Keratinocyte (primary cell): ENCODE results near the gene MTMR3. TPM values are rescaled to one million over a fixed set of nuclear protein-coding genes. Genes with fewer than 3 reads are reported as not detected.

ENCODE experiments used
- DNase-seq: peaks from one replicate; pipeline ENCODE4 v3.0.0-alpha.2; 2011; ENCODE audit warnings: low read depth, missing footprints, low spot score
- FAIRE-seq: peaks from 2 replicates; lab custom pipeline; 2011; peaks lifted over from hg19 to GRCh38; lab: Jason Lieb, UNC
- H2AFZ ChIP-seq: 2 replicates; pipeline ENCODE4 v1.6.0; 2012; ENCODE audit warnings: low read length, control low read depth, inconsistent platforms; ENCODE audit not compliant: control insufficient read depth
- H3K27ac ChIP-seq: 2 replicates; pipeline ENCODE4 v1.5.1; 2011; ENCODE audit warnings: low read length; ENCODE audit not compliant: control insufficient read depth, insufficient read depth
- H3K27me3 ChIP-seq: 3 replicates; pipeline ENCODE4 v1.6.0; 2011; ENCODE audit warnings: low read length; ENCODE audit not compliant: control insufficient read depth, insufficient read depth; ENCODE audit errors: extremely low read depth
- H3K36me3 ChIP-seq, 2 experiments: 2 replicates in 1 of 2; 3 replicates in 1 of 2; pipeline ENCODE4 v1.5.1; 2011; ENCODE audit warnings: low read length in 2 of 2, mild to moderate bottlenecking in 1 of 2; ENCODE audit not compliant: control insufficient read depth in 2 of 2, insufficient read depth in 2 of 2; ENCODE audit errors: extremely low read depth in 1 of 2
- H3K4me1 ChIP-seq: 3 replicates; pipeline ENCODE4 v1.5.1; 2011; ENCODE audit warnings: low read length; ENCODE audit not compliant: control insufficient read depth, insufficient read depth; ENCODE audit errors: extremely low read depth
- H3K4me2 ChIP-seq: 3 replicates; pipeline ENCODE4 v1.6.0; 2011; ENCODE audit warnings: low read depth, low read length; ENCODE audit not compliant: control insufficient read depth, insufficient read depth; ENCODE audit errors: extremely low read depth
- H3K4me3 ChIP-seq, 3 experiments: fragments of 200-600 bp in 1 of 3; sonication (generic) in 1 of 3; 2 replicates in 2 of 3; 3 replicates in 1 of 3; pipeline ENCODE4 v1.5.1; 2011 to 2016; ENCODE audit warnings: low read length in 3 of 3, mild to moderate bottlenecking in 3 of 3, control low read depth in 2 of 3, inconsistent platforms in 1 of 3, low read depth in 1 of 3, mixed read lengths in 1 of 3, mixed run types in 1 of 3, moderate library complexity in 1 of 3; ENCODE audit not compliant: control insufficient read depth in 2 of 3, insufficient read depth in 2 of 3; ENCODE audit errors: extremely low read depth in 1 of 3
- H3K79me2 ChIP-seq: 2 replicates; pipeline ENCODE4 v1.6.0; 2012; ENCODE audit warnings: low read length; ENCODE audit not compliant: control insufficient read depth, insufficient read depth
- H3K9ac ChIP-seq: 3 replicates; pipeline ENCODE4 v1.6.0; 2011; ENCODE audit warnings: low read length; ENCODE audit not compliant: control insufficient read depth, insufficient read depth; ENCODE audit errors: extremely low read depth
- H3K9me1 ChIP-seq: 3 replicates; pipeline ENCODE4 v1.6.0; 2011; ENCODE audit warnings: low read length; ENCODE audit not compliant: control insufficient read depth, insufficient read depth; ENCODE audit errors: extremely low read depth
- H3K9me3 ChIP-seq: 2 replicates; pipeline ENCODE4 v1.5.1; 2012; ENCODE audit warnings: low read depth, low read length; ENCODE audit not compliant: control insufficient read depth
- H4K20me1 ChIP-seq: 3 replicates; pipeline ENCODE4 v1.6.0; 2011; ENCODE audit warnings: low read length; ENCODE audit not compliant: control insufficient read depth, insufficient read depth; ENCODE audit errors: extremely low read depth
- CTCF ChIP-seq, 3 experiments: IDR thresholded peaks in 1 of 3; conservative IDR thresholded peaks in 1 of 3; optimal IDR thresholded peaks in 1 of 3; 2 replicates in 2 of 3; 3 replicates in 1 of 3; pipeline versions ENCODE3 to v1.5.1; 2011; ENCODE audit warnings: low read length in 3 of 3, mild to moderate bottlenecking in 3 of 3, moderate library complexity in 2 of 3, control low read depth in 1 of 3, inconsistent platforms in 1 of 3; ENCODE audit not compliant: insufficient read depth in 2 of 3; ENCODE audit errors: extremely low read depth in 1 of 3
- EZH2 ChIP-seq: IDR thresholded peaks from one replicate; pipeline ENCODE4 v1.6.1; 2012; ENCODE audit warnings: inconsistent platforms, mild to moderate bottlenecking, low read length, moderate library complexity
- dilution Hi-C: fragments of 300-500 bp; cut with MboI; formaldehyde crosslinking; loops from one replicate; pipeline ENCODE4 v1.7.0; 2020; ENCODE audit warnings: low sequenced_read_pairs; ENCODE audit not compliant: extremely low pct_ligation_motif_present
- polyA plus RNA-seq, 5 experiments: library from polyadenylated mRNA; depleted of rRNA in 3 of 5; stranded (reverse) in 3 of 5; stranded (forward) in 1 of 5; unstranded in 1 of 5; fragments of >200 nt; gene quantifications; 1 replicate in 1 of 5; 2 replicates in 3 of 5; 3 replicates in 1 of 5; pipeline versions ENCODE4 v1.2.1 to v1.2.3, GENCODE V29; 2011 to 2012; ENCODE audit warnings: missing spikeins in 2 of 5, low read depth in 1 of 5, low replicate concordance in 1 of 5

Gene MTMR3
- polyA plus RNA-seq, 1 donor (not counting 4 experiments of a cell fraction or from before 2014, with no cell fraction given), result 16.5 TPM

DNA sequence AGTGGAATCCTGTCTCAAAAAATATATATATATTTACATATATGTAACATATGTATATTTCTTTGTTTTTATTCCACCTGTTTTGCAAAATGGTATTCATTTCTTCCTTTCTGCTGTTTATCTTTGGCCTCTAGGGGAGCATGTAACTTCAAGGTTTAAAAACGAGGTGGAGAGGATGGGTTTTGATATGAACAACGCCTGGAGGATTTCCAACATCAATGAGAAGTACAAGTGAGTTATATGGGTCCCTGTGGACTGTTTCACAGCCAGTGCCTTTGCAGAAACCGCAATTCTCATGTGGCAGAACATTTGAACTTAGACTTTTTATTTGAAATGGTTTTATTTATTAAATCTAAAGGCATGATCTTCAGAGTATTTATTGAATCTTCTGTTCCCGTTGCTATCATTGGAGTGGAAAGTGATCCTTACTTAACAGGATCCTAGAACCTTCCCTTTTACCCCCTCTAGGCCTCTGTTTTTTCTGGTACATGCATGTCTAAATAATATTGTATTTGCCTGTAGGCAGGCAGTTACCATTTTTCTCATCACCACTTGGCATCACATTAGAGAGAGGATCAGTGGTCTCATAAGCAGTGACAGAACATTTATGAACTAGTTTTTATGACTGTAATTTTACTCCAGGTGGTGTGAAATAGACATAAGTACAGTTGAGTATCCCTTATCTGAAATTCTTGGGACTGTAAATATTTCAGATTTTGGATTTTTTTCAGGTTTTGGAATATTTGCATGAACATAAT lies 115.8 kb downstream of the MTMR3 start:
- Histone ChIP-seq H2AFZ (no peak overlapping the region), H3K36me3 (peaks cover 0 to 10% of the 10 kb centered on the region in 2 experiments), H3K4me3 (no peak overlapping the region), H4K20me1 (peaks cover 2% of the 10 kb centered on the region), H3K27ac (no peak overlapping the region), H3K4me1 (peaks cover 17% of the 10 kb centered on the region), H3K9ac (no peak overlapping the region), H3K9me1 (no peaks in the 10 kb centered on the region), H3K79me2 (peaks cover 3% of the 10 kb centered on the region), H3K27me3 (no peaks in the 10 kb centered on the region), H3K9me3 (no peaks in the 10 kb centered on the region), H3K4me2 (no peak overlapping the region)
- no peak for TF ChIP-seq CTCF (optimal IDR thresholded peaks at IDR 0.05 in 1 of 3, IDR thresholded peaks at IDR 0.05 in 1 of 3, conservative IDR thresholded peaks at IDR 0.05 in 1 of 3; ENCODE audit: extremely low read depth in 1 of 3, insufficient read depth in 2 of 3, low read length in 3 of 3)
- no peak for TF ChIP-seq EZH2
- dilution Hi-C loops, result no loop called here
- FAIRE-seq (no peak), DNase-seq (no peak)

- H3K27ac ChIP-seq, result no peak overlapping the region
Observed at GRCh38 chr22:30000566-30000965, 117.6 kb downstream of the MTMR3 start.

More at GRCh38 chr22:30000566-30000965, 117.6 kb downstream of the MTMR3 start:
- Histone ChIP-seq H3K27me3 (no peaks in the 10 kb centered on the region), H3K4me1 (peaks cover under 1% of the 10 kb centered on the region), H3K4me2 (no peak overlapping the region), H3K79me2 (peaks cover 3% of the 10 kb centered on the region), H2AFZ (no peak overlapping the region), H3K9me1 (no peaks in the 10 kb centered on the region), H3K9me3 (no peaks in the 10 kb centered on the region), H3K4me3 (no peak overlapping the region), H3K9ac (no peak overlapping the region), H4K20me1 (no peaks in the 10 kb centered on the region), H3K36me3 (peaks cover 6 to 16% of the 10 kb centered on the region in 2 experiments)
- TF ChIP-seq CTCF (optimal IDR thresholded peaks at IDR 0.05 in 1 of 3, IDR thresholded peaks at IDR 0.05 in 1 of 3, conservative IDR thresholded peaks at IDR 0.05 in 1 of 3; ENCODE audit: extremely low read depth in 1 of 3, insufficient read depth in 2 of 3, low read length in 3 of 3), result no peak
- TF ChIP-seq EZH2, result no peak
- DNase-seq (no peak), FAIRE-seq (no peak)
- dilution Hi-C loops, result no loop called here
